ENCODE measurements around the gene HDGFL2. TPM values are rescaled to one million over a fixed set of nuclear protein-coding genes. Genes with fewer than 3 reads are reported as not detected.

The HDGFL2 gene
- total and polyA plus RNA-seq, 10 of the 15 experiments (the other 5 are each of a cell fraction or from before 2014, with no cell fraction given), result 0.16 to 56.9 (median 25.3) TPM

DNA sequence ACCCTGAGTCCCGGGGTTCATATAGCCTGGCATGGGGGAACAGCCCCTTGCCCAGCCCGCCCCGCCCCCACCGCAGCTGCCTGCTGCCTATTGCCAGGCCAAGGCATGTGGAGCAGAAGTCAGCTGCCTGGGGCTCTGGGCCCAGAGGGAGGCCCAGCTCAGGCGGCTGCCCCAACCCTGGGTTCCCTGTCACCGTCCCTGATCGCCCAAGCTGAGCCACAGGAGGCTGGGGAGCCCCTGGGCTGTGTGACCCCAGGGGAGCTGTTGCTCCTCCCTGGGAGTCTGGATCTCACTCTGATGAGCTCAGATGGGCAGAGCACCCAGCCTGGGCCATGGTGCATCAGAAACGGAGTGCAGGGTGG, 44.8 kb downstream of the HDGFL2 start:
- H3K9ac ChIP-seq (ENCODE audit: control insufficient read depth, insufficient read depth, low read length), result no peak overlapping the region
- intact Hi-C loops (cut with micrococcal nuclease; ENCODE audit: unreplicated experiment), result no loop called here

More for the DNA sequence above, 44.8 kb downstream of the HDGFL2 start:
- TF ChIP-seq EED (IDR thresholded peaks at IDR 0.05; ENCODE audit: low read depth) (no peak), LARP7 (IDR thresholded peaks at IDR 0.05) (no peak), SMAD1 (IDR thresholded peaks at IDR 0.05; ENCODE audit: low read depth, partially characterized antibody) (no peak), CREB1 (IDR thresholded peaks at IDR 0.05; ENCODE audit: low read depth) (no peak), BRCA1 (IDR thresholded peaks at IDR 0.05; ENCODE audit: low read depth, low read length) (no peak), STAT3 (IDR thresholded peaks at IDR 0.05; ENCODE audit: low read depth, low read length) (no peak), ATF7 (IDR thresholded peaks at IDR 0.05; ENCODE audit: low read depth) (no peak), CEBPB (IDR thresholded peaks at IDR 0.05; ENCODE audit: borderline replicate concordance in 1 of 2, low read depth in 2 of 2, low read length in 2 of 2) (no peak), PAX5 (IDR thresholded peaks at IDR 0.05; ENCODE audit: borderline replicate concordance, low read depth, low read length) (no peak), ESRRA (IDR thresholded peaks at IDR 0.05; ENCODE audit: low read length) (no peak)
- TF ChIP-seq, protein P1, sequence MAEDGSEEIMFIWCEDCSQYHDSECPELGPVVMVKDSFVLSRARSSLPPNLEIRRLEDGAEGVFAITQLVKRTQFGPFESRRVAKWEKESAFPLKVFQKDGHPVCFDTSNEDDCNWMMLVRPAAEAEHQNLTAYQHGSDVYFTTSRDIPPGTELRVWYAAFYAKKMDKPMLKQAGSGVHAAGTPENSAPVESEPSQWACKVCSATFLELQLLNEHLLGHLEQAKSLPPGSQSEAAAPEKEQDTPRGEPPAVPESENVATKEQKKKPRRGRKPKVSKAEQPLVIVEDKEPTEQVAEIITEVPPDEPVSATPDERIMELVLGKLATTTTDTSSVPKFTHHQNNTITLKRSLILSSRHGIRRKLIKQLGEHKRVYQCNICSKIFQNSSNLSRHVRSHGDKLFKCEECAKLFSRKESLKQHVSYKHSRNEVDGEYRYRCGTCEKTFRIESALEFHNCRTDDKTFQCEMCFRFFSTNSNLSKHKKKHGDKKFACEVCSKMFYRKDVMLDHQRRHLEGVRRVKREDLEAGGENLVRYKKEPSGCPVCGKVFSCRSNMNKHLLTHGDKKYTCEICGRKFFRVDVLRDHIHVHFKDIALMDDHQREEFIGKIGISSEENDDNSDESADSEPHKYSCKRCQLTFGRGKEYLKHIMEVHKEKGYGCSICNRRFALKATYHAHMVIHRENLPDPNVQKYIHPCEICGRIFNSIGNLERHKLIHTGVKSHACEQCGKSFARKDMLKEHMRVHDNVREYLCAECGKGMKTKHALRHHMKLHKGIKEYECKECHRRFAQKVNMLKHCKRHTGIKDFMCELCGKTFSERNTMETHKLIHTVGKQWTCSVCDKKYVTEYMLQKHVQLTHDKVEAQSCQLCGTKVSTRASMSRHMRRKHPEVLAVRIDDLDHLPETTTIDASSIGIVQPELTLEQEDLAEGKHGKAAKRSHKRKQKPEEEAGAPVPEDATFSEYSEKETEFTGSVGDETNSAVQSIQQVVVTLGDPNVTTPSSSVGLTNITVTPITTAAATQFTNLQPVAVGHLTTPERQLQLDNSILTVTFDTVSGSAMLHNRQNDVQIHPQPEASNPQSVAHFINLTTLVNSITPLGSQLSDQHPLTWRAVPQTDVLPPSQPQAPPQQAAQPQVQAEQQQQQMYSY (CRISPR knock-in tag; IDR thresholded peaks at IDR 0.05), result no peak
- TF ChIP-seq, protein P2, sequence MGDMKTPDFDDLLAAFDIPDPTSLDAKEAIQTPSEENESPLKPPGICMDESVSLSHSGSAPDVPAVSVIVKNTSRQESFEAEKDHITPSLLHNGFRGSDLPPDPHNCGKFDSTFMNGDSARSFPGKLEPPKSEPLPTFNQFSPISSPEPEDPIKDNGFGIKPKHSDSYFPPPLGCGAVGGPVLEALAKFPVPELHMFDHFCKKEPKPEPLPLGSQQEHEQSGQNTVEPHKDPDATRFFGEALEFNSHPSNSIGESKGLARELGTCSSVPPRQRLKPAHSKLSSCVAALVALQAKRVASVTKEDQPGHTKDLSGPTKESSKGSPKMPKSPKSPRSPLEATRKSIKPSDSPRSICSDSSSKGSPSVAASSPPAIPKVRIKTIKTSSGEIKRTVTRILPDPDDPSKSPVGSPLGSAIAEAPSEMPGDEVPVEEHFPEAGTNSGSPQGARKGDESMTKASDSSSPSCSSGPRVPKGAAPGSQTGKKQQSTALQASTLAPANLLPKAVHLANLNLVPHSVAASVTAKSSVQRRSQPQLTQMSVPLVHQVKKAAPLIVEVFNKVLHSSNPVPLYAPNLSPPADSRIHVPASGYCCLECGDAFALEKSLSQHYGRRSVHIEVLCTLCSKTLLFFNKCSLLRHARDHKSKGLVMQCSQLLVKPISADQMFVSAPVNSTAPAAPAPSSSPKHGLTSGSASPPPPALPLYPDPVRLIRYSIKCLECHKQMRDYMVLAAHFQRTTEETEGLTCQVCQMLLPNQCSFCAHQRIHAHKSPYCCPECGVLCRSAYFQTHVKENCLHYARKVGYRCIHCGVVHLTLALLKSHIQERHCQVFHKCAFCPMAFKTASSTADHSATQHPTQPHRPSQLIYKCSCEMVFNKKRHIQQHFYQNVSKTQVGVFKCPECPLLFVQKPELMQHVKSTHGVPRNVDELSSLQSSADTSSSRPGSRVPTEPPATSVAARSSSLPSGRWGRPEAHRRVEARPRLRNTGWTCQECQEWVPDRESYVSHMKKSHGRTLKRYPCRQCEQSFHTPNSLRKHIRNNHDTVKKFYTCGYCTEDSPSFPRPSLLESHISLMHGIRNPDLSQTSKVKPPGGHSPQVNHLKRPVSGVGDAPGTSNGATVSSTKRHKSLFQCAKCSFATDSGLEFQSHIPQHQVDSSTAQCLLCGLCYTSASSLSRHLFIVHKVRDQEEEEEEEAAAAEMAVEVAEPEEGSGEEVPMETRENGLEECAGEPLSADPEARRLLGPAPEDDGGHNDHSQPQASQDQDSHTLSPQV (IDR thresholded peaks at IDR 0.05), result no peak
- TF ChIP-seq, protein P3, sequence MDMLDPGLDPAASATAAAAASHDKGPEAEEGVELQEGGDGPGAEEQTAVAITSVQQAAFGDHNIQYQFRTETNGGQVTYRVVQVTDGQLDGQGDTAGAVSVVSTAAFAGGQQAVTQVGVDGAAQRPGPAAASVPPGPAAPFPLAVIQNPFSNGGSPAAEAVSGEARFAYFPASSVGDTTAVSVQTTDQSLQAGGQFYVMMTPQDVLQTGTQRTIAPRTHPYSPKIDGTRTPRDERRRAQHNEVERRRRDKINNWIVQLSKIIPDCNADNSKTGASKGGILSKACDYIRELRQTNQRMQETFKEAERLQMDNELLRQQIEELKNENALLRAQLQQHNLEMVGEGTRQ (IDR thresholded peaks at IDR 0.05; ENCODE audit: borderline replicate concordance, low read depth, low read length), result no peak
- H3K4me3 ChIP-seq, result no peak overlapping the region
- no peaks in the 10 kb centered on the region for H3K27me3 ChIP-seq (replicated peaks in 1 of 2; ENCODE audit: control insufficient read depth in 2 of 2, insufficient read depth in 2 of 2, low read length in 1 of 2)
- no peak for DNase-seq (ENCODE audit: low read depth, low spot score)
- no peaks in the 10 kb centered on the region for H3K79me2 ChIP-seq (ENCODE audit: control insufficient read depth, insufficient read depth, low read length)
- H3K27ac ChIP-seq (ENCODE audit: control insufficient read depth, insufficient read depth), result no peak overlapping the region
- no peaks in the 10 kb centered on the region for H3K9me3 ChIP-seq (replicated peaks; ENCODE audit: control insufficient read depth, insufficient read depth, low read length)
- in situ Hi-C loops (cut with MboI), result no loop called here
- no peak overlapping the region for H3K4me2 ChIP-seq (ENCODE audit: control insufficient read depth, insufficient read depth)
- H2AFZ ChIP-seq (ENCODE audit: control insufficient read depth, low read depth, low read length), result no peak overlapping the region
- no peaks in the 10 kb centered on the region for H3K4me1 ChIP-seq (ENCODE audit: control insufficient read depth, insufficient read depth, low read length)
- ChIA-PET RAD21 (ENCODE audit: unreplicated experiment) (no interaction called here), SMC1A (ENCODE audit: uncharacterized antibody, unreplicated experiment) (no interaction called here), CTCF (interaction anchor here (0.5 to 1.4 kb wide), 4 partner anchors 8 to 250 kb away, joined by 3 to 5 read pairs (median 3); no protein-coding TSS in a partner anchor), POLR2A (no interaction called here)
- BruUV-seq (replicated peaks), result no TSS peak
- no peaks in the 10 kb centered on the region for H3K36me3 ChIP-seq (ENCODE audit: control insufficient read depth in 2 of 2, insufficient read depth in 2 of 2, low read length in 1 of 2)
- FAIRE-seq, result no peak
- no peaks in the 10 kb centered on the region for H4K20me1 ChIP-seq (ENCODE audit: control insufficient read depth, insufficient read depth)
- ATAC-seq, result no peak
- WGBS (ENCODE audit: insufficient coverage, insufficient replicate concordance, low lambda C conversion rate, missing lambda C conversion rate), result 0% methylated on average over 4 of the region's 8 CpGs

Data from GM12878 (cell line).